Mesothelial cell of epicardium (in vitro differentiated cells): ENCODE measurements around the gene IFIT1B. TPM values are rescaled to one million over a fixed set of nuclear protein-coding genes. Genes with fewer than 3 reads are reported as not detected.

Experiments used
- DNase-seq, 2 experiments: peaks; one replicate each; pipeline ENCODE4 v3.0.0; 2021; ENCODE audit warnings: low spot score in 2 of 2; ENCODE audit not compliant: unreplicated experiment in 2 of 2
- H3K27ac Mint-ChIP-seq: 2 replicates; pipeline ENCODE4 v1.8.0; 2021; ENCODE audit warnings: mixed read lengths
- H3K27me3 Mint-ChIP-seq: 2 replicates; pipeline ENCODE4 v1.8.0; 2021; ENCODE audit warnings: low read depth, mixed read lengths
- H3K36me3 Mint-ChIP-seq: 2 replicates; pipeline ENCODE4 v1.8.0; 2021; ENCODE audit warnings: mixed read lengths
- H3K4me1 Mint-ChIP-seq: 2 replicates; pipeline ENCODE4 v1.8.0; 2021; ENCODE audit warnings: mixed read lengths
- H3K4me3 Mint-ChIP-seq: 2 replicates; pipeline ENCODE4 v1.8.0; 2021; ENCODE audit warnings: mild to moderate bottlenecking, moderate library complexity, mixed read lengths
- H3K9me3 Mint-ChIP-seq: 2 replicates; pipeline ENCODE4 v1.8.0; 2021; ENCODE audit warnings: mixed read lengths
- CTCF ChIP-seq: fragments of 200-600 bp; sonication (generic); IDR thresholded peaks from one replicate; pipeline ENCODE4 v1.5.0; 2021; ENCODE audit warnings: antibody characterized with exemption; ENCODE audit not compliant: unreplicated experiment
- total RNA-seq: library from RNA; stranded (reverse); gene quantifications from 3 replicates; pipeline ENCODE4 v1.2.1, GENCODE V29; 2021

Gene IFIT1B
- total RNA-seq, 1 donor from 2014 or later, result not detected

GRCh38 chr10:89357975-89358374 lies 19.9 kb upstream of the IFIT1B start:
- H3K4me1 Mint-ChIP-seq, result peaks cover 27% of the 10 kb centered on the region
- no peak for TF ChIP-seq CTCF
- no peak for DNase-seq
- H3K36me3 Mint-ChIP-seq, result peaks cover 7% of the 10 kb centered on the region
- H3K27me3 Mint-ChIP-seq, result no peaks in the 10 kb centered on the region
- H3K27ac Mint-ChIP-seq, result no peak overlapping the region
- H3K4me3 Mint-ChIP-seq, result no peak overlapping the region
- H3K9me3 Mint-ChIP-seq, result peaks cover 6% of the 10 kb centered on the region

- Mint-ChIP-seq H3K27ac (no peak overlapping the region), H3K4me3 (no peak overlapping the region), H3K36me3 (no peaks in the 10 kb centered on the region), H3K9me3 (no peaks in the 10 kb centered on the region), H3K4me1 (peaks cover 30% of the 10 kb centered on the region), H3K27me3 (no peaks in the 10 kb centered on the region)
- no peak for DNase-seq
- no peak for TF ChIP-seq CTCF
These were observed 17.7 kb upstream of the IFIT1B start for GRCh38 chr10:89360157-89360556.

- Mint-ChIP-seq H3K4me3 (no peak overlapping the region), H3K27me3 (no peaks in the 10 kb centered on the region), H3K4me1 (peaks cover 24% of the 10 kb centered on the region), H3K27ac (no peak overlapping the region), H3K9me3 (peaks cover 5% of the 10 kb centered on the region), H3K36me3 (no peaks in the 10 kb centered on the region)
- no peak for DNase-seq
- TF ChIP-seq CTCF, result no peak
These were observed 14.9 kb upstream of the IFIT1B start for GRCh38 chr10:89362929-89363328.

GRCh38 chr10:89363729-89364442 lies 14.0 kb upstream of the IFIT1B start:
- Mint-ChIP-seq H3K36me3 (no peaks in the 10 kb centered on the region), H3K27me3 (no peaks in the 10 kb centered on the region), H3K9me3 (peaks cover 5% of the 10 kb centered on the region), H3K27ac (no peak overlapping the region), H3K4me1 (peaks cover 30% of the 10 kb centered on the region), H3K4me3 (no peak overlapping the region)
- no peak for TF ChIP-seq CTCF
- no peak for DNase-seq

GRCh38 chr10:89364531-89364930 lies 13.3 kb upstream of the IFIT1B start:
- Mint-ChIP-seq H3K4me3 (no peak overlapping the region), H3K4me1 (peaks cover 35% of the 10 kb centered on the region), H3K27me3 (no peaks in the 10 kb centered on the region), H3K9me3 (peaks cover 5% of the 10 kb centered on the region), H3K27ac (peak overlapping the region; percentile 8), H3K36me3 (no peaks in the 10 kb centered on the region)
- no peak for DNase-seq
- TF ChIP-seq CTCF, result no peak
